HepG2 (cell line): ENCODE measurements around the gene FGD3. TPM values are rescaled to one million over a fixed set of nuclear protein-coding genes. Genes with fewer than 3 reads are reported as not detected.

Experiments used
- BRCA1 ChIP-seq: sonication (generic); formaldehyde crosslinking; IDR thresholded peaks from 2 replicates; pipeline ENCODE4 v1.4.0; 2020; ENCODE audit warnings: missing genetic modification reagents
- HNRNPH1 ChIP-seq: fragments of 200-400 bp; formaldehyde crosslinking; optimal IDR thresholded peaks from 2 replicates; pipeline ENCODE3; 2017; ENCODE audit warnings: mild to moderate bottlenecking, low read depth, low read length
- ISL2 ChIP-seq: sonication (generic); formaldehyde crosslinking; IDR thresholded peaks from 2 replicates; pipeline ENCODE4 v1.5.0; 2020; ENCODE audit warnings: missing genetic modification reagents
- ISX ChIP-seq: sonication (generic); formaldehyde crosslinking; conservative IDR thresholded peaks from 2 replicates; pipeline ENCODE4 v1.5.0; 2020; ENCODE audit warnings: missing genetic modification reagents
- KDM5B ChIP-seq: sonication (generic); formaldehyde crosslinking; IDR thresholded peaks from 2 replicates; pipeline ENCODE4 v1.4.0; 2020; ENCODE audit warnings: missing genetic modification reagents, mild to moderate bottlenecking, borderline replicate concordance
- LCORL ChIP-seq, 2 experiments: fragments of 450-650 bp in 1 of 2; sonication (generic) in 1 of 2; formaldehyde crosslinking in 1 of 2; IDR thresholded peaks; 2 replicates each; pipeline versions ENCODE4 v1.5.0 to v1.6.1; 2017 to 2020; ENCODE audit warnings: antibody characterized with exemption in 1 of 2, missing genetic modification reagents in 1 of 2
- NPAS2 ChIP-seq: sonication (generic); formaldehyde crosslinking; IDR thresholded peaks from 2 replicates; pipeline ENCODE4 v1.8.0; 2022; ENCODE audit warnings: mild to moderate bottlenecking, missing genetic modification reagents, borderline replicate concordance
- NR0B2 ChIP-seq: sonication (generic); formaldehyde crosslinking; IDR thresholded peaks from 2 replicates; pipeline ENCODE4 v1.4.0; 2020; ENCODE audit warnings: mild to moderate bottlenecking, missing genetic modification reagents
- PCBP2 ChIP-seq: fragments of 200-400 bp; formaldehyde crosslinking; optimal IDR thresholded peaks from 2 replicates; pipeline ENCODE3; 2018; ENCODE audit warnings: low read length, low read depth; ENCODE audit not compliant: poor library complexity, severe bottlenecking
- PHB2 ChIP-seq: fragments of 450-650 bp; IDR thresholded peaks from 2 replicates; pipeline ENCODE4 v1.6.1; 2018; ENCODE audit not compliant: partially characterized antibody
- PHF20 ChIP-seq: sonication (generic); formaldehyde crosslinking; IDR thresholded peaks from 2 replicates; pipeline ENCODE4 v1.5.0; 2020; ENCODE audit warnings: mild to moderate bottlenecking, missing genetic modification reagents
- POGK ChIP-seq: sonication (generic); formaldehyde crosslinking; conservative IDR thresholded peaks from 2 replicates; pipeline ENCODE4 v1.8.0; 2022; ENCODE audit warnings: mild to moderate bottlenecking, moderate library complexity, missing genetic modification reagents
- RXRA ChIP-seq: sonication (generic); formaldehyde crosslinking; IDR thresholded peaks from 2 replicates; pipeline ENCODE4 v1.5.1; 2020; ENCODE audit warnings: missing genetic modification reagents
- SPEN ChIP-seq: sonication (generic); formaldehyde crosslinking; IDR thresholded peaks from 2 replicates; pipeline ENCODE4 v1.5.1; 2020; ENCODE audit warnings: low read depth, mild to moderate bottlenecking, missing genetic modification reagents
- TP53 ChIP-seq: sonication (generic); formaldehyde crosslinking; conservative IDR thresholded peaks from 2 replicates; pipeline ENCODE4 v1.4.0; 2020; ENCODE audit warnings: missing genetic modification reagents
- ZNF205 ChIP-seq: IDR thresholded peaks from 2 replicates; pipeline ENCODE4 v1.6.1; 2018; ENCODE audit warnings: missing biosample characterization, missing genetic modification reagents
- ZNF256 ChIP-seq: sonication (generic); formaldehyde crosslinking; conservative IDR thresholded peaks from 2 replicates; pipeline ENCODE4 v1.4.0; 2020; ENCODE audit warnings: missing genetic modification reagents
- ZNF337 ChIP-seq: sonication (generic); formaldehyde crosslinking; IDR thresholded peaks from 2 replicates; pipeline ENCODE4 v1.5.1; 2020; ENCODE audit warnings: missing genetic modification reagents, low read depth, mild to moderate bottlenecking, borderline replicate concordance
- ZNF672 ChIP-seq: sonication (generic); formaldehyde crosslinking; IDR thresholded peaks from 2 replicates; pipeline ENCODE4 v1.8.1; 2022; ENCODE audit warnings: missing genetic modification reagents
- ZNF709 ChIP-seq: sonication (generic); formaldehyde crosslinking; IDR thresholded peaks from 2 replicates; pipeline ENCODE4 v1.5.0; 2020; ENCODE audit warnings: mild to moderate bottlenecking, missing genetic modification reagents
- ZNF761 ChIP-seq: sonication (generic); formaldehyde crosslinking; conservative IDR thresholded peaks from 2 replicates; pipeline ENCODE4 v1.4.0; 2020; ENCODE audit warnings: mild to moderate bottlenecking, missing genetic modification reagents
- ZNF777 ChIP-seq: sonication (generic); formaldehyde crosslinking; IDR thresholded peaks from 2 replicates; pipeline ENCODE4 v1.4.0; 2020; ENCODE audit warnings: missing genetic modification reagents
- ZNF781 ChIP-seq: sonication (generic); formaldehyde crosslinking; IDR thresholded peaks from 2 replicates; pipeline ENCODE4 v1.5.1; 2020; ENCODE audit warnings: borderline replicate concordance, mild to moderate bottlenecking, missing genetic modification reagents; ENCODE audit errors: not compliant biosample characterization
- ZNF782 ChIP-seq: sonication (generic); formaldehyde crosslinking; IDR thresholded peaks from 2 replicates; pipeline ENCODE4 v1.4.0; 2020; ENCODE audit warnings: missing genetic modification reagents, mild to moderate bottlenecking, borderline replicate concordance
- ZSCAN9 ChIP-seq: IDR thresholded peaks from 2 replicates; pipeline ENCODE4 v1.6.1; 2016; ENCODE audit warnings: borderline replicate concordance
- polyA plus RNA-seq, 8 experiments: library from polyadenylated mRNA; depleted of rRNA in 3 of 8; stranded (reverse) in 7 of 8; unstranded in 1 of 8; fragments of >200 nt; fragmentation: Illumina TruSeq in 4 of 8; extraction: Trizol in 4 of 8; gene quantifications; 2 replicates each; pipeline versions ENCODE4 v1.2.1 to v1.2.3, GENCODE V29; 2011 to 2016; ENCODE audit warnings: low read depth in 4 of 8, missing spikeins in 1 of 8, mixed read lengths in 1 of 8; ENCODE audit not compliant: insufficient read depth in 1 of 8
- total RNA-seq, 5 experiments: library from RNA; depleted of rRNA; stranded (reverse); fragments of >200 nt; fragmentation: Illumina TruSeq; extraction: Trizol; gene quantifications; 2 replicates each; pipeline ENCODE4 v1.2.3, GENCODE V29; 2016; ENCODE audit warnings: low read depth in 1 of 5
- TF ChIP-seq, protein P1 (sequence below): sonication (generic); formaldehyde crosslinking; IDR thresholded peaks from 2 replicates; pipeline ENCODE4 v1.4.0; 2020; ENCODE audit warnings: missing genetic modification reagents, borderline replicate concordance
- TF ChIP-seq, protein P2 (sequence below): IDR thresholded peaks from 2 replicates; pipeline ENCODE4 v1.6.1; 2012; ENCODE audit warnings: inconsistent platforms

Gene FGD3
- total and polyA plus RNA-seq, 2 of the 13 experiments (the other 11 are each of a cell fraction or from before 2014, with no cell fraction given): 0.53 to 1.1 TPM

GRCh38 chr9:93061791-93062763 is 114.8 kb downstream of the FGD3 start (continued):
- TF ChIP-seq ZNF337 (CRISPR knock-in tag) (no peak; the same call in 1 of the 2 replicates), SPEN (CRISPR knock-in tag) (peak; percentile 66; the same call in 1 of the 2 replicates), RXRA (peak; percentile 91), NR0B2 (CRISPR knock-in tag) (no peak), PCBP2 (no peak), HNRNPH1 (peak; percentile 62), PHB2 (no peak), KDM5B (CRISPR knock-in tag) (peak; percentile 35; the same call in 1 of the 2 replicates), ZNF256 (CRISPR knock-in tag) (no peak), ZSCAN9 (CRISPR knock-in tag) (no peak), TP53 (CRISPR knock-in tag) (no peak), ZNF672 (CRISPR knock-in tag) (no peak), ZNF761 (CRISPR knock-in tag) (no peak; the same call in 1 of the 2 replicates), ZNF709 (CRISPR knock-in tag) (no peak), ZNF205 (CRISPR knock-in tag) (no peak), NPAS2 (no peak), POGK (0 out of 2 replicates have a peak, but pooled peaks have one; percentile 40), ZNF781 (CRISPR knock-in tag) (no peak), ZNF782 (CRISPR knock-in tag) (0 out of 2 replicates have a peak, but pooled peaks have one; percentile 56), ZNF777 (CRISPR knock-in tag) (no peak), ISX (CRISPR knock-in tag) (no peak), LCORL (IDR thresholded peaks at IDR 0.05) (no peak), LCORL (CRISPR knock-in tag; IDR thresholded peaks at IDR 0.05) (peak; percentile 71), BRCA1 (CRISPR knock-in tag) (no peak), ISL2 (peak; percentile 27; the same call in 1 of the 2 replicates), PHF20 (CRISPR knock-in tag) (no peak)
- TF ChIP-seq, protein P1, sequence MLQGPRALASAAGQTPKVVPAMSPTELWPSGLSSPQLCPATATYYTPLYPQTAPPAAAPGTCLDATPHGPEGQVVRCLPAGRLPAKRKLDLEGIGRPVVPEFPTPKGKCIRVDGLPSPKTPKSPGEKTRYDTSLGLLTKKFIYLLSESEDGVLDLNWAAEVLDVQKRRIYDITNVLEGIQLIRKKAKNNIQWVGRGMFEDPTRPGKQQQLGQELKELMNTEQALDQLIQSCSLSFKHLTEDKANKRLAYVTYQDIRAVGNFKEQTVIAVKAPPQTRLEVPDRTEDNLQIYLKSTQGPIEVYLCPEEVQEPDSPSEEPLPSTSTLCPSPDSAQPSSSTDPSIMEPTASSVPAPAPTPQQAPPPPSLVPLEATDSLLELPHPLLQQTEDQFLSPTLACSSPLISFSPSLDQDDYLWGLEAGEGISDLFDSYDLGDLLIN: no peak
- TF ChIP-seq, protein P2, sequence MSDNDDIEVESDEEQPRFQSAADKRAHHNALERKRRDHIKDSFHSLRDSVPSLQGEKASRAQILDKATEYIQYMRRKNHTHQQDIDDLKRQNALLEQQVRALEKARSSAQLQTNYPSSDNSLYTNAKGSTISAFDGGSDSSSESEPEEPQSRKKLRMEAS: peak; percentile 76
